Superior temporal gyrus (tissue), 1 donor: Measurements from ENCODE around the gene MMUT.
A peak's percentile ranks its signal among the peaks of the same experiment; 100 is the strongest.
"Not testable (repeated sequence)": the region's sequence is repeated elsewhere in the genome, so short reads cannot be mapped to it uniquely, and the experiment has no call there.

Source experiments
- DNase-seq: peaks from one replicate; pipeline ENCODE4 v3.0.0-alpha.2; 2016; ENCODE audit errors: extremely low spot score

The MMUT gene

GRCh38 chr6:49462927-49463611 lies at the start of gene MMUT, which contains the start of gene CENPQ:
Gene MMUT (minus strand): TSS chr6:49463253. CDS start chr6:49459466, 3,787 bp downstream.
Gene CENPQ (plus strand): TSS chr6:49463370. CDS start chr6:49470177, 6,807 bp downstream.
- DNase-seq, result peak; percentile 99

- no peak for DNase-seq
Measured at GRCh38 chr6:49509342-49509741, 46.3 kb upstream of the MMUT start.

GRCh38 chr6:49506569-49507111 lies 43.6 kb upstream of the MMUT start:
- DNase-seq, result no peak

GRCh38 chr6:49504666-49505065 lies 41.6 kb upstream of the MMUT start:
- DNase-seq, result no peak

DNA sequence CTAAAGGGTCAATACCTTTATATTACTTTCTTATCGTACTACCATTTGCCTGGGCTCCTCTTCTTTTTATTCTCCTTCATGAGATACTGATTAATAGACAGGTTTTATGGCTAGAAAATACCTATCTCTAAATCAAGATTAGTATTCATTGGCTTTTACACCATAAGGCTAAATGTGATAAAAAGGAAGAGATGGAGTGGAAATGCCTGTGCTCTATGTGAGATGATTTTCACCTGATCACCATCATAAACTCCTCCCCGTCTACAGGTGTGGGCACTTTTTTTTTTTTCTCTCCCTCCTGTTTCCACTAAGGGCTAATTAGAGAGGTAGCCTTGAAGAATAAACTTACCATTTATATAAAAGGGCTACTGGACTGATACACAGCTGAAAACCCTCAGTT lies 36.6 kb upstream of the MMUT start, which contains the start of gene GLYATL3:
GLYATL3 (plus strand) TSS at position 301 of the 400 bp plus-strand sequence. CDS start 12,068 bp downstream, outside the sequence.
- no peak for DNase-seq

- no peak for DNase-seq
Measured at GRCh38 chr6:49499126-49499525, 36.1 kb upstream of the MMUT start.

- no peak for DNase-seq
Measured at GRCh38 chr6:49497304-49497703, 34.3 kb upstream of the MMUT start.

DNA sequence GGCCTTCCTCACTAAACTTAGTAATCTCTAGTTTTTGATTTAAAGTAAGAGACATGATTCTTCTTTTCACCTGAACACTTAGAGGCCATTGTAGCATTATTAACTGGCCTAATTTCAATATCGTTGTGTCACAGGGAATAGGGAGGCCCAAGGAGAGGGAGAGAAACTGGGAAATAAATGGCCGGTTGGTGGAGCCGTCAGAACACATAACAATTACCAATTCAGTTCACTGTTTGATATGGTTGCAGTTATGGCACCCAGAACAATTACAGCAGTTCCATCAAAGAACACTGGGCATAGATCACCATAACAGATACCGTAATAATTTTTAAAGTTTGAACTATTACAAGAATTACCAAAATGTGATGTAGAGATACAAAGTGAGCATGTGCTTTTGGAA lies 27.6 kb upstream of the MMUT start:
- DNase-seq, result no peak

GRCh38 chr6:49483380-49483779 lies 20.3 kb upstream of the MMUT start:
- not testable (repeated sequence) for DNase-seq

DNA sequence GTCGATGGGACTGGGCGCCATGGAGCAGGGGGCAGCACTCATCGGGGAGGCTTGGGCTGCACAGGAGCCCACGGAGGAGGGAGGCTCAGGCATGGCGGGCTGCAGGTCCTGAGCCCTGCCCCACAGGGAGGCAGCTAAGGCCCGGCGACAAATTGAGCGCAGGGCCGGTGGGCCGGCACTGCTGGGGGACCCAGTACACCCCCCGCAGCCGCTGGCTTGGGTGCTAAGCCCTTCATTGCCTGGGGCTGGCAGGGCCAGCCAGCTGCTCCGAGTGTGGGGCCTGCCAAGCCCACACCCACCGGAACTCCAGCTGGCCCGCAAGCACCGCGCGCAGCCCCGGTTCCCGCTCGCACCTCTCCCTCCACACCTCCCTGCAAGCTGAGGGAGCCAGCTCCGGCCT lies 18.8 kb upstream of the MMUT start:
- not testable (repeated sequence) for DNase-seq

- DNase-seq, result no peak
Measured at GRCh38 chr6:49479308-49479970, 16.4 kb upstream of the MMUT start.

GRCh38 chr6:49476564-49476963 lies 13.5 kb upstream of the MMUT start:
- DNase-seq, result not testable (repeated sequence)

DNA sequence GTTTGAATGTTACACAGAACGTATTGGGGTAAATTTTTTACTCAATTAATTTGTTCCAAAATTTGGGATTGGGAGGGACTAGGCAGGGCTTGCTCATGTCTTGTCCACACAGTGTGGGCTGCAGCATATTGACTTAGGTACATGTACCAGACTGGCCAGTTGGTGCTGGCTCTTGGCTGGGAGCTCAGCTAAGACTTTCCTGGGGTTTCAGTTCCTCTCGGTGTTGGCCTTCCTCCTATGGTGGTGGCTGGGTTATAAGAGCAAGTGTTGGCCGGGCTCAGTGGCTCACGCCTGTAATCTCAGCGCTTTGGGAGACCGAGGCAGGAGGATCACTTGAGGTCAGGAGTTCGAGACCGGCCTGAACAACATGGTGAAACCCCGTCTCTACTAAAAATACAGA lies 5.0 kb upstream of the MMUT start:
- no peak for DNase-seq

DNA sequence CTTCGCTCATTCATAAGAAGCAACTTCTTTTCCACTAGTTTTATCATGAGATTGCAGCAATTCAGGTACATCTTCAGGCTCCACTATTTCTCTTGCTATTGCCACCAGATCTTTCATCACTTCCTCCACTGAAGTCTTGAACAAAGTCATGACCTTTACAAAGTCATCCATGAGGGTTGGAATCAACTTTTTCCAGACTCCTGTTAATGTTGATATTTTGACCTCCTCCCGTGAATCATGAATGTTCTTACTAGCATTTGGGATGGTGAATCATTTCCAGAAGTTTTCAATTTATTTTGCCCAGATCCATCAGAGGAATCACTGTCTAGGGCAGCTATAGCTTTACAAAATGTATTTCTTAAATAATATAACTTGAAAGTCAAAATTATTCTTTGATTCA lies 1.6 kb upstream of the MMUT start:
- DNase-seq, result no peak

GRCh38 chr6:49463612-49463967 lies 537 bp upstream of the MMUT start:
- DNase-seq, result no peak

DNA sequence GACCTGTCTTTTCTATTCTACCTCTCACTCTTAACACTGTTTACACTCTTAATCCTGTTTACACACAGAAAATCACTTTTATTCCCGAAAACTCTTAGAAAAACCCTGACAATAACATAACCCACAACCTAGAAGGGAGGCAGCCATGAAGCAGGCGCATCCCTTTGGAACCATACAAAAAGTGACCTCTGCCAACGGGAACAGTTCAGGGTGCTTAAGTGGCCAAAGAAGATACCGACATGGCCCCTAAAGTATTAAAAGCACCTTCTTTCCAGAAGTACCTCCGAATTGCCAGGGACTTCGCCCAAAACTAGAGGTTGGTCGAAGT lies 490 bp downstream of the MMUT start:
- no peak for DNase-seq

DNA sequence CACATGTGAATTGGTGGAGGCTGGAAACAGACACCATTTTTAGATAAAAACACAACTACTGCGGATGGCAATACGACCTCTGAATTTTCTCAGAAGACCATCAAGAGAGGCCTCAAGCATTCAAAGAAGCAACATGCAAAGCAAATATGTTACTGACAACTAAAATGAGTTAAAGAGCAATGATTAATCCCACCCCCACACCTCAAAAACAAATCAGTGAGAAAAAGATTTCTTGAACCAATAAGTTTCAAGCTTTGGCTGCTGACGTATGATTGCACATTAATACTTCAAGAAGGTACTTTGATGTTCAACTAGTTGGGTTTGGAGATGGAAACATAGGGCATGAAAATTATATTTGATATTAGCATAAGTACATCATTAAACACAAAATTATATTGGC lies 982 bp downstream of the MMUT start:
- DNase-seq, result peak; percentile 15

DNA sequence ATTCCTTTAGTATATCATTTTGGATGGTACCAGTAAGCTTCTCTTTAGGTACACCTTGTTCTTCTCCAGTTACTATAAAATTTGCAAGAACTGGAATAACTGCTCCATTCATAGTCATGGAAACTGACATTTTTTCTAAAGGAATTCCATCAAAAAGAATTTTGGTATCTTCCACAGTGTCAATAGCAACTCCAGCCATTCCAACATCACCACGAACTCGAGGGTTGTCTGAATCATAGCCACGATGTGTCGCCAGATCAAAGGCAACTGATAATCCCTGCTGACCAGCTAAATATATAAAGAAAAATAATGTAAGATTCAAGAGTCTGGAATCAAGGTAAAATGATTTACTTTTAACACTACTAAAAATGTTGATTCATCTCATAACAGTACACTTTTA lies 5.3 kb downstream of the MMUT start:
- no peak for DNase-seq

- DNase-seq, result no peak
Measured at GRCh38 chr6:49454787-49455709, 8.0 kb downstream of the MMUT start.

GRCh38 chr6:49453221-49453620 lies 9.8 kb downstream of the MMUT start:
- DNase-seq, result no peak

DNA sequence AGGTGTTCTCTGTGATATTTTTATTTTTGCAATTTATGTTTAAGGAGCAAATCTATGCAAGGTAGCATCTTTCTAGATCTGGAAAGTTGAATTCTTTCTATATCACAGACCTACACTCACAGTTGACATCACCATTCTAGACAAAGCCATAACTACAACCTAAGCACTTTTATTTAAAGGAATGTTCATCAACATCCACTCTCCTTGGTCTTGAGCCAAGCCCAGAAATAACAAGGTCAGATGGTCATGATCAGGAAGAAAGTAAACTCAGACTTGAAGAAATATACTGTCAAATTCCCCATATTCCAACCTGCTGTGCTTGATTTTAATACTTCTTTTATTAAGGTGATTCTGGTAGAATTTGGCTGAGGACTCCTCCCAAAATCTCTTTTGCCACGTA lies 32.2 kb downstream of the MMUT start:
- no peak for DNase-seq

- no peak for DNase-seq
Measured at GRCh38 chr6:49430187-49430586, 32.9 kb downstream of the MMUT start.
